ENCODE data around the gene HDAC10. TPM values are rescaled to one million over a fixed set of nuclear protein-coding genes. Genes with fewer than 3 reads are reported as not detected.

Gene HDAC10
- total RNA-seq, 2 experiments from 2014 or later, result 99.1 to 111 TPM

DNA sequence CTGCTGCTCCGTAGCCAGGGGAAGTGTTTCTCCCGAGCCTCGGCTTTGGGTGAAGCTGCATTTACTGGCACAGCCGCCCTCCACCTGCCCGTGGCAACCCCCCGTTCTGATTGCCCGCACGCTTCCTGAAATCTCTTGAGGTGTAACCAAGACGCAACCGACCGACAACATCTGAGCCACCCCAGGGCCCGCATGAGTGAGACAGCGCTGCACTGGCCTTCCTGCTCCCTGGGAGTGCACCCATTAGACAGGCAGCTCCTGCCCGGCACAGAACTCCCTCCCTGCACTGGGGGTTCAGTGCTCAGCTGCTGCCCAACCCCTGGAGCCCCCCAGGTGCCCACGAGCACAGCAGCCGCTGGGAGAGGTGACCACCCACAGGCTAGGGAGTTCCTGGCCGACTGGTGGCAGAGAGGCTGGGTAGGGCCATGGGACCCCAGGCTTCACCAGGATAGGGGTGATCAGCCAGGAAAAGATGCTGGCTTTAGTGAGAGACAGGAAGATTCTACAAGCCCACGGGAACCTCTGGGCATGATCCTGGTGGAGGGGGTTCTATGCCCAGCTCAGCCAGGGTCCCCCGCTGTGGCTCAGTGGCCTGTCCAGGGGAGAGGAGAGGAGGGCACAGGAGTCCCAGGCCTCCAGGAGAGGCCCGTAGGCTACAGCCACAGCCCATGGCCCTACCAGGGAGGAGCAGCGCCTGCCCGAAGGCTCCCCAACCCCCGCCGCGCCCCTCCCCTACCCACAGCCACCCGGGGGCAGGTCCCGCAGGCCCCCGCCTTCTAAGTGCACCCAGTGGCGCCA, 41.8 kb upstream of the HDAC10 start:
- peak; percentile 40 for ATAC-seq (ENCODE audit: low read depth)
- POLR2A ChIA-PET, result interaction anchor here (0.6 to 3.7 kb wide), 8 partner anchors 12 to 67 kb away, joined by 3 to 51 read pairs (median 5); partner anchors contain the start of genes DENND6B, HDAC10 and PLXNB2
- H3K36me3 Mint-ChIP-seq, result peaks cover 2% of the 10 kb centered on the region
- peak overlapping the region; percentile 81 for H3K27ac Mint-ChIP-seq
- no peaks in the 10 kb centered on the region for H3K27me3 Mint-ChIP-seq
- peak; percentile 58 for DNase-seq
- H3K4me3 Mint-ChIP-seq, result peak overlapping the region; percentile 80
- no peaks in the 10 kb centered on the region for H3K9me3 Mint-ChIP-seq
- peaks cover 16% of the 10 kb centered on the region for H3K4me1 Mint-ChIP-seq

DNA sequence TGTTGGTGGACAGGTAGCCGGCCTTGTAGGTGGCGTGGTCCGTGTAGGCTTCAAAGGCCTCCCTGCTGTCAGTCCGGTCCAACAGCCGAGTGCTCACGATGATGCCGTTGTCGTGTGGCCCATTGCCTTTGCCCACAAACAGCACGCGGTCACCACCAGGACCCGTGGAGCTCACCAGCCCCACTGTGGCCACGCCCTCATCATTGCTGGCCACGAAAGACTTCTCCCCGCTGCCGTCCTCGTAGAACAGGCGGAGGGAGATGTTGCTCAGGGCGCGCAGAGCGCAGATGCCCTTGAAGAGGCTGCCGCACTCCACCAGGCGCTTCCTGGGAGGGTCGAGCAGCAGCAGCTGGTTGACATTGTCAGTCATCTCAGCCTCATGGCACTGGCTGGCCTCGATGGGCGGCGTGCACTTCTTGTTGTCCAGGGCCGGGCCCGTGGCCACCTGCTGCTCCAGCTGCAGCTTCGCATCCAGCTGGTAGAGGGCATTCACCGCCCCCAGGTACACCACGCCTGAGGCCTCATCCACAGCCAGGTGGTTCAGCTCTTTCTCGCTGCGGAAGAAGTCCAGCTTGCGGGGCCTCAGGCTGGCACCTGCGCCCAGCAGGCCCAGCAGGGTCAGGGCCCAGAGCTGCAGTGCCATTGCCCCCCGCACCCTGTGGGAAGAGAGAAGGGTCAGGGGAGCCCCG, 39.0 kb upstream of the HDAC10 start:
- Mint-ChIP-seq H3K4me3 (no peak overlapping the region), H3K36me3 (peaks cover 2% of the 10 kb centered on the region), H3K9me3 (no peaks in the 10 kb centered on the region), H3K27ac (no peak overlapping the region), H3K27me3 (no peaks in the 10 kb centered on the region), H3K4me1 (peaks cover 16% of the 10 kb centered on the region)
- DNase-seq, result no peak
- no peak for ATAC-seq (ENCODE audit: low read depth)
- POLR2A ChIA-PET, result interaction anchor here (1.2 kb wide), 1 partner anchor 24 kb away, joined by 3 read pairs; no protein-coding TSS in a partner anchor

DNA sequence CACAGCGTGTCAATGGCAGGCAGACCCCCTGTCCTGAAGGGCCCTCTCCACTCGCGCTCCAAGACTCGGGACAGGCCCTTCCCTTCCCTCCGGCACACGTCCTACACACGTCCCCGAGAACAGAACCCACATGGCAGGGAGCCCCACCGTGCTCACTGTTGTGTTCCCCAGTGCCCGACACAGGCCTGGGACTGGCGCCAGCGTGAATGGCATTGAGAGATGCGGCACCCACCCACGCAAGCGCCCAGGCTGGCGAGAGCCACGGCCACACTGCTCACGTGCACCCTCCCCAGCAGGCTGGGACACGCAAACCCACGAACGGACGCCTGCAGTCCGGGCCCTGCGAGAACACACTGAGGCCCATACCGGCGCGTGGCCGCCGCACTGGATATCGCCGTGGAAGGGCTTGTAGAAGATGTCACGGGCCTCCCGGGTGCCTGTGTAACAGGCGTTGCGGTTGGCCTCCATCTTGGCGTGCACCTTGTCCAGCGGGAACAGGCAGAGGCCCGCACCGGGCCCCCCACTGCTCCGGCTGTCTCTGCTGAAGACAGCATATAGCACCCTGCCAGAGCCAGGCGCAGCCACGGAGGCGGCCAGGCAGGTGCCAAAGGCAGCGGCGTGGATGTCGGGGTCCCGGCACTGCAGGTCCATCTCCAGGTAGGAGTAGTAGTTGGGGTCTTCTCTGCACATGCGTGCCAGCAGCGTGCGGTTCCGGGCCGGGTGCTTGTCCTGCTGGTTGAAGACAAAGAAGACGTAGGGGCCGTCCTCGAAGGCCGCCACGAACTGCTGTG, 38.3 kb upstream of the HDAC10 start:
- Mint-ChIP-seq H3K27ac (no peak overlapping the region), H3K36me3 (peaks cover 2% of the 10 kb centered on the region), H3K4me1 (peaks cover 16% of the 10 kb centered on the region), H3K4me3 (no peak overlapping the region), H3K9me3 (no peaks in the 10 kb centered on the region), H3K27me3 (no peaks in the 10 kb centered on the region)
- ATAC-seq (ENCODE audit: low read depth) (no peak), DNase-seq (no peak)
- POLR2A ChIA-PET, result interaction anchor here (1.4 kb wide), 1 partner anchor 25 kb away, joined by 3 read pairs; no protein-coding TSS in a partner anchor

DNA sequence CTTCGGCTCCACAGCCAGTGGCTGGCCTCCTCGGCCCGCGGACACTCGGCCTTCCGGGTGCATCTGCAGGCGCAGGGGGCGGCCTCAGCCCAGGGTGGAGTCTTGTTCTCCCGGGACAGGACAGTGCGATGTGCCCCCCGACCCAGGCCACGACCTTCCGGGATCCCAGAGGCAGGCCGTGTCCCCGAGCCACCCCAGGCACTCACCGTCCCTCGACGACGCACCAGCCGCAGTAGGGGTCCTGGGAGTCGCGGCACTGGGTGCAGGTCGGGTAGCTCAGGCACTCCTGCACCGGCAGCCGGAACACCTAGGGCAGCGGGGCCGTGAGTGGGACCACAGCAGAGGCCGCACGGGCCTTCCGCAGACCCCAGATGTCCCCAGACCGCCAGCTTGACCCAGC, 36.7 kb upstream of the HDAC10 start:
- DNase-seq, result no peak
- no peak overlapping the region for H3K27ac Mint-ChIP-seq
- H3K36me3 Mint-ChIP-seq, result peaks cover 2% of the 10 kb centered on the region
- peaks cover 11% of the 10 kb centered on the region for H3K4me1 Mint-ChIP-seq
- no peak for ATAC-seq (ENCODE audit: low read depth)
- H3K9me3 Mint-ChIP-seq, result no peaks in the 10 kb centered on the region
- no peaks in the 10 kb centered on the region for H3K27me3 Mint-ChIP-seq
- POLR2A ChIA-PET, result interaction anchor here (1.4 kb wide), 1 partner anchor 27 kb away, joined by 3 read pairs; no protein-coding TSS in a partner anchor
- H3K4me3 Mint-ChIP-seq, result no peak overlapping the region

DNA sequence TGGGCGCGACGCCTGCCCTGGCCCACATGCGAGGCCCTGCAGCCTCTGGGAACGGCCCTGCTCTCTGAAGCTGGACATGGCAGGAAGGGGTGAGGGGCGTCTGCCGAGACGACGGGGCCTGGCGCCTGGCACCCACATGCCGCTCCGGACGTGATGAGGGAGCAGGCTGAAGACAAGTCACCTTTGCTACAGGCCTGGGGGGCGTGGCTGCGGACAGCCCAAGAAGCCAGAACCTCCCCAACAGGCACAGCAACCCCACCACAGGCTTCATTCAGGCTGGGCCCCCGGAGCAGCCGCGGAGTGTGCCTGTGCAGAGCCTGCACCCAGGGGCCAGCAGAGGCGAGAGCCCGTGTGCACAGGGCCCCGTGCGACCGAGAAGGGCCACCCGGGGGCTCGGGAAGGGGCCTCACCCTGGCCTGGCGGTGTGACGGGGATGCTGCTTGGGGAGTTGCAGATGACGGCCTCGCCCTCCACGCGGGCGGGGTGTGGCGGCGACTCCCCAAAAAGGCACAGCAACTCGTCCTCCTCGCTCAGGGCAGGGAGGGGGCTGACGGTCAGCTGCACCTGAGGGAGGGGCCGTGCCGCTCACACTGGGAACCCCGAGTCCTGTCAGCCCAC, 35.7 kb upstream of the HDAC10 start:
- peaks cover 3% of the 10 kb centered on the region for H3K4me1 Mint-ChIP-seq
- H3K27me3 Mint-ChIP-seq, result no peaks in the 10 kb centered on the region
- H3K4me3 Mint-ChIP-seq, result no peak overlapping the region
- ATAC-seq (ENCODE audit: low read depth) (no peak), DNase-seq (no peak)
- H3K27ac Mint-ChIP-seq, result no peak overlapping the region
- no peaks in the 10 kb centered on the region for H3K36me3 Mint-ChIP-seq
- POLR2A ChIA-PET, result no interaction called here
- H3K9me3 Mint-ChIP-seq, result no peaks in the 10 kb centered on the region

DNA sequence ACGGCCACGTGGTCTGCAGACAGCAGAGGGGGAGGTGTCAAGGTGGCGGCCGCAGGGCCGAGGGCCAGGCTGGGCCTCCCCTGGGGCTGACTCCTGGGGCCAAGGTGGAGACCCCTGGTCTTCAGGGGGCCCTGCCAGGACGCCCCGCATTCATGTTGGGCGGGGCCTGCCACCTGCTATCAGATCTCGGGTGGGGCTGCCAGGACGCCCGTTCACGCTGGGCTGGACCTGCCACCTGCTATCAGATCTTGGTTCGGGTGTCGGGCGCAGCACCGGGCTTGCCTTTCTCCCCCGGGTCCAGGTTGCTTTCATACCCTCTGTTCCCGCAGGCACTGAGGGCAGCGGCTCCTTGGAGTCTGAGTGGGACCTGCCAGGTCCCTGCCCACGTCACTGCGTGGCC, 35.2 kb upstream of the HDAC10 start:
- Mint-ChIP-seq H3K27ac (no peak overlapping the region), H3K27me3 (no peaks in the 10 kb centered on the region), H3K4me3 (no peak overlapping the region), H3K4me1 (no peaks in the 10 kb centered on the region), H3K36me3 (no peaks in the 10 kb centered on the region), H3K9me3 (no peaks in the 10 kb centered on the region)
- POLR2A ChIA-PET, result no interaction called here
- no peak for ATAC-seq (ENCODE audit: low read depth)
- no peak for DNase-seq

DNA sequence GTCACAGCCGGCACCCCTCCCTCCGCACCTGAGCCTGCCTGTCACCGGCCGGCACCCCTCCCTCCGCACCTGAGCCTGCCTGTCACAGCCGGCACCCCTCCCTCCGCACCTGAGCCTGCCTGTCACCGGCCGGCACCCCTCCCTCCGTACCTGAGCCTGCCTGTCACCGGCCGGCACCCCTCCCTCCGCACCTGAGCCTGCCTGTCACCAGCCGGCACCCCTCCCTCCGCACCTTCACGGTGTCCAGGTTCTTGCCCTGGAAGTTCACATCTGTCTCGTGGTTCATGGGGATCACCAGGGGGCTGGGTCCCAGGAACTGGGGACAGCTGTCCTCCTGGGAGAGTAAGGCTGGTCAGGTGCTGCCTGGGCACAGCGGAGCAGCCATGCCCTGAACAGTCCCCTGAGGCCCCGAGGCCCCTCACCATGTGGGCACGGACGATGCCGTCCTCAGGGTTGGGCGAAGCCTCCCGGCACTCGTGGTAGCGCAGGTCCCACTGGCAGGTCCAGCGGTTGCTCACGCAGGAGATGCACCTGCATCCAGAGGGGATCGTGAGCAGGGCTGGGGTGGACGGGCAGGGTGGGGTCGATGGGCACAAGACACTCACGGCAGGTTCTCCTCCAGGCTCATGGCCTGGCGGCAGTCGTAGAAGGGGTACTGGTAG, 34.6 kb upstream of the HDAC10 start:
- DNase-seq, result no peak
- Mint-ChIP-seq H3K4me1 (no peaks in the 10 kb centered on the region), H3K27me3 (no peaks in the 10 kb centered on the region), H3K27ac (no peak overlapping the region), H3K9me3 (no peaks in the 10 kb centered on the region), H3K36me3 (no peaks in the 10 kb centered on the region), H3K4me3 (no peak overlapping the region)
- no peak for ATAC-seq (ENCODE audit: low read depth)
- POLR2A ChIA-PET, result no interaction called here

DNA sequence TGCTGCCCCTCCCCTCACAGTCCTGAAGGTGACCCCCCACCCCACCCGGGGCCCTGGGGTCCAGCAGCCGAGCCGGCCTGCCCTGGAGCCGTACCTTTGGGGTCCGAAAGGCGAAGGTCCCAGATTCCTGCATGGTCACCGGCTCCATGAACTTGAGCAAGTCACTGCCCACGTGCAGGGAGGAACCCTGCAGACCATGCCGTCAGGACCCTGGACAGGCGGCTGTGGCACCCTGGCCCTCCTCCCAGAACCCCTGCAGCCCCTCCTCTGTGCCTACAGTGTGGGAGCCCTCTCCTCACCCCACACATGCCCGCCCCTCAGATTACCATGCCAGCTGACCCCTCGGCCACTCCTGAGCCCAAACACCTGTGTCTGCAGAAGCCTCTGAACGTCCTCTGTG, 33.4 kb upstream of the HDAC10 start:
- POLR2A ChIA-PET, result no interaction called here
- H3K9me3 Mint-ChIP-seq, result no peaks in the 10 kb centered on the region
- H3K36me3 Mint-ChIP-seq, result no peaks in the 10 kb centered on the region
- DNase-seq (no peak), ATAC-seq (ENCODE audit: low read depth) (no peak)
- no peak overlapping the region for H3K27ac Mint-ChIP-seq
- H3K4me3 Mint-ChIP-seq, result no peak overlapping the region
- no peaks in the 10 kb centered on the region for H3K4me1 Mint-ChIP-seq
- no peaks in the 10 kb centered on the region for H3K27me3 Mint-ChIP-seq

DNA sequence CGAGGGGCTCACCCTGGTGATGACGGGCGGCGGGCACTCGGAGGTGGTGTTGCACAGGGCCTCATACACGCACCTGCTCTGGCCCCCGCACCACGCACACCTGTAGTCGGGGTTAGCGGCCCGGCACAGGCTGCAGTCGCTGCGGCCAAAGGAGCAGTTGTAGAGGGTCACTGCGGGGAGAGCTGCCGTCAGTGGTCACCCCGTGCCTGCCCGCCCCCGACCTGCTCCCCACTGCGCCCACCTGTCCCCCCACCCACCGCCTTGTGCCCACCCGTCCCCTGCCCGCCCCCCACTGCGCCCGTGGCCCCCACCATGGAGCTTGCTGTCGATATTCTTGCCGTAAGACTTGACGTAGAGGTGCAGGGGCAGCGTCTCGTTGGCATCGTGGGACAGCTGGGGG, 32.8 kb upstream of the HDAC10 start:
- no peaks in the 10 kb centered on the region for H3K4me1 Mint-ChIP-seq
- no peaks in the 10 kb centered on the region for H3K9me3 Mint-ChIP-seq

DNA sequence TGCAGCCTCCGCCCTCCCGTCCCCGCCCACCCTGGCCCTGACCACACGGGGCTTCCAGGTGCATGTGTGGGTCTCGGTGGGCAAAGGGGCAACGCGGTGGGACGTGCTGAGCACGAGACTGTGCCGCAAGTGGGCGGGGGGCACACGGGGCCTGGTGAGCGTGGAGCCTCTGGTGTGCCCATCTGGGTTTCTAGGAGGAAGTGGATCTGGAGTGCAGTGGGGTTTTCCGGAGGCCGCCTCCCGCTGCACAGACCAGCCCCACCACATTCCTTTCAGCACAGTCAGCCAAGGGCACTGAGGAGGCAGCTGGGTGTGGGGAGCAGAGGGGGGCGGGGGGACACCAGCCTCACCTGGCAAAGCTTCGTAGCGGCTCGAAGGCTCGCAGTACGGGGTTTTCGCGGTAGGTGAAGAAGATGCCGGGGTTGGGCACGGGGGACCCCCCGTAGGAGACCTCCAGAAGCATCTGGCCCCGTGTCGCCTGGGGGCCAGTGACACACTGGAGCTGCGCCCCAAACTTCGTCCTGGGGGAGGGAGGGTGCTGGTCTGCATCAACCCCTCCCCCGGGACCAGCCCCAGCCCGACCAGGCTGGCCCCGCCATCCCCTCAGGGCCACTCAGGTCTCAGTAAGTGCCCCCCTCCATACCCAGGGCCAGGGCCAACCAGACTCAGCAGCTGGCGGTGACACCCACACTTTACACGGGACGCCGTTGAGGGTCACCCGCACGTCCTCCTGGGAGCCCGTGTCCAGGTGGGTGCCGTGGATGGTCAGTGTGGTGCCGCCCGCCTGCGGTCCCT, 31.5 kb upstream of the HDAC10 start:
- ATAC-seq (ENCODE audit: low read depth), result no peak
- Mint-ChIP-seq H3K27ac (no peak overlapping the region), H3K4me3 (no peak overlapping the region), H3K27me3 (no peaks in the 10 kb centered on the region), H3K36me3 (no peaks in the 10 kb centered on the region), H3K4me1 (no peaks in the 10 kb centered on the region), H3K9me3 (no peaks in the 10 kb centered on the region)
- no peak for DNase-seq
- POLR2A ChIA-PET, result no interaction called here

More for the DNA sequence above, 32.8 kb upstream of the HDAC10 start:
- ATAC-seq (ENCODE audit: low read depth) (no peak), DNase-seq (no peak)
- POLR2A ChIA-PET, result no interaction called here
- H3K27ac Mint-ChIP-seq, result no peak overlapping the region
- H3K27me3 Mint-ChIP-seq, result no peaks in the 10 kb centered on the region
- no peaks in the 10 kb centered on the region for H3K36me3 Mint-ChIP-seq
- no peak overlapping the region for H3K4me3 Mint-ChIP-seq

DNA sequence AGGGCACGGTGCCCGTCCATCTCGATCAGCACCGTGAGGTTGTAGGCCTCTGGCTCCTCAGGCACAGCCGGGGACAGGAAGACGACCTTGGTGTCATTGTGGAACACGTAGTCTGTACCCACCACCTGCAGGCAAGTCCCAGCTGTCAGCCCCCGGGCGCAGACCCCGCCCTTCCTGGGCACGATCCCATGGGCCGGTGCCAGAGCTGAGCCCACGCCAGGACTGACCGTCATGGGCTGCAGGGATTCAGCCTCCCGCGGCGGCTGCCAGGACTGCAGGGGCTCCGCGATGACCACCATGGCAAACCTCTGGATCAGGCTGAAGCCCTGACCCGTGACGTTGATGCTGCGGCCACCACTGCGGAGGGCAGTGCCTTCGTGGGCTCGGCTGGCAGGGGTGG, 30.9 kb upstream of the HDAC10 start:
- no peak overlapping the region for H3K4me3 Mint-ChIP-seq
- POLR2A ChIA-PET, result no interaction called here
- no peaks in the 10 kb centered on the region for H3K36me3 Mint-ChIP-seq
- DNase-seq, result no peak
- H3K27ac Mint-ChIP-seq, result no peak overlapping the region
- H3K27me3 Mint-ChIP-seq, result no peaks in the 10 kb centered on the region
- ATAC-seq (ENCODE audit: low read depth), result no peak
- no peaks in the 10 kb centered on the region for H3K4me1 Mint-ChIP-seq
- no peaks in the 10 kb centered on the region for H3K9me3 Mint-ChIP-seq

DNA sequence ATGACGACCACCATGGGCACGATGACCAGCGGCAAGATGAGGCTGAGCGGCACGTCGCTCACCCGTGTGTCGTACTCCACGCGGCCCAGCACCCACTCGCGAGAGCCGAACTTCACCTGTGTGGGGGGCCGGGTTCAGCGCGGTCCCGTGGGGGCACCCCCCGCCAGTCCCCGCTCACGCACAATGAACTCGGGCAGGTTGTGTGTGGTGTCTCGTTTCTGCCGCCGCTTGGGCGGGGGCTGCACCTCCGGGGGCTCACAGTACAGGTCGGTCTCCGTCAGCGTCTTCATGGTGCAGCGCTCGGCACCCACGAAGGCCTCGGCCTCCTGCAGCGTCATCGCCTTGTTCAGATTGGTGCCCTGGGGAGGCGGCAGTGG, 30.3 kb upstream of the HDAC10 start:
- Mint-ChIP-seq H3K4me3 (no peak overlapping the region), H3K9me3 (no peaks in the 10 kb centered on the region), H3K4me1 (no peaks in the 10 kb centered on the region), H3K27ac (no peak overlapping the region), H3K27me3 (no peaks in the 10 kb centered on the region), H3K36me3 (no peaks in the 10 kb centered on the region)
- POLR2A ChIA-PET, result no interaction called here
- DNase-seq, result no peak
- ATAC-seq (ENCODE audit: low read depth), result no peak

All from activated naive CD8-positive, alpha-beta T cell treated with anti-CD3 and anti-CD28 coated beads, Interleukin-2, amount 10 ng/mL, durations not matched to agents 7 days and 5 days (primary cell).